HL-60 (cell line): ENCODE results near the gene CTU1.

Experiments used
- CTCF ChIP-seq: IDR thresholded peaks from one replicate; pipeline ENCODE4 v1.5.1; 2011; ENCODE audit warnings: low read length, control low read depth, inconsistent platforms; ENCODE audit not compliant: insufficient read depth
- REST ChIP-seq: IDR thresholded peaks from 2 replicates; pipeline ENCODE4 v1.6.1; 2012; ENCODE audit warnings: low read depth; ENCODE audit not compliant: insufficient replicate concordance

GRCh38 chr19:51093101-51093500 lies 15.1 kb downstream of the CTU1 start:
- TF ChIP-seq CTCF (no peak), REST (no peak)
